Choroid plexus epithelial cell (primary cell): ENCODE data around the gene RSRC1.

Experiments
- DNase-seq: peaks from one replicate; pipeline ENCODE4 v3.0.0-alpha.2; 2010; ENCODE audit warnings: low read depth
- H3K4me3 ChIP-seq: 2 replicates; pipeline ENCODE4 v1.5.1; 2011; ENCODE audit warnings: low read depth, mild to moderate bottlenecking, control low read depth, low read length, moderate library complexity
- CTCF ChIP-seq: conservative IDR thresholded peaks from 2 replicates; pipeline ENCODE4 v1.5.1; 2011; ENCODE audit warnings: low read depth, mild to moderate bottlenecking, control low read depth, inconsistent platforms, low read length, moderate library complexity

The RSRC1 gene

GRCh38 chr3:158272081-158272480, 162.2 kb downstream of the RSRC1 start:
- no peak for DNase-seq
- no peak overlapping the region for H3K4me3 ChIP-seq
- no peak for TF ChIP-seq CTCF

- DNase-seq: peak; percentile 56
- H3K4me3 ChIP-seq: no peak overlapping the region
- TF ChIP-seq CTCF: no peak
Observed at GRCh38 chr3:158273656-158274055, 163.8 kb downstream of the RSRC1 start.

GRCh38 chr3:158278187-158278586, 168.3 kb downstream of the RSRC1 start:
- TF ChIP-seq CTCF: no peak
- no peak overlapping the region for H3K4me3 ChIP-seq
- DNase-seq: no peak

GRCh38 chr3:158279609-158280008, 169.7 kb downstream of the RSRC1 start:
- H3K4me3 ChIP-seq: no peak overlapping the region
- no peak for TF ChIP-seq CTCF
- DNase-seq: no peak

- DNase-seq: no peak
- TF ChIP-seq CTCF: no peak
- H3K4me3 ChIP-seq: no peak overlapping the region
Observed at GRCh38 chr3:158295771-158296170, 185.9 kb downstream of the RSRC1 start.

- no peak for DNase-seq
- no peak overlapping the region for H3K4me3 ChIP-seq
- no peak for TF ChIP-seq CTCF
Observed at GRCh38 chr3:158297940-158298339, 188.1 kb downstream of the RSRC1 start.

GRCh38 chr3:158308236-158308928, 198.5 kb downstream of the RSRC1 start:
- H3K4me3 ChIP-seq: no peak overlapping the region
- no peak for TF ChIP-seq CTCF
- DNase-seq: no peak
